Liver (tissue), 3 donors: ENCODE measurements around the gene TMEM8B.

Experiments
- CTCF ChIP-seq: fragments of 150-350 bp; IDR thresholded peaks from 2 replicates; pipeline ENCODE4 v1.5.1; 2017; ENCODE audit warnings: improper control_type of control experiment, low read depth, low read length; ENCODE audit not compliant: missing input control
- GABPA ChIP-seq, 2 donors: IDR thresholded peaks in 1 of 2; conservative IDR thresholded peaks in 1 of 2; 2 replicates each; pipeline ENCODE4 v1.6.1; 2016; ENCODE audit warnings: antibody characterized with exemption in 2 of 2, mild to moderate bottlenecking in 1 of 2, moderate library complexity in 1 of 2
- YY1 ChIP-seq: IDR thresholded peaks from 2 replicates; pipeline ENCODE4 v1.6.1; 2016; ENCODE audit warnings: antibody characterized with exemption, mild to moderate bottlenecking
- donor health status: healthy.
- donor health status: healthy.

GRCh38 chr9:35909687-35910612 is 80.9 kb downstream of the TMEM8B start:
- TF ChIP-seq YY1 = no peak
- no peak for TF ChIP-seq CTCF
- no peak for TF ChIP-seq GABPA (IDR thresholded peaks at IDR 0.05 in 1 of 2, conservative IDR thresholded peaks at IDR 0.05 in 1 of 2)
